Activated CD4-positive, alpha-beta T cell treated with anti-CD3 and anti-CD28 coated beads, Interleukin-2, amount 50 U/mL, for 16 hours (primary cell): ENCODE measurements around the gene STON2.
"Not testable (repeated sequence)": the region's sequence is repeated elsewhere in the genome, so short reads cannot be mapped to it uniquely, and the experiment has no call there.

Experiments used
- DNase-seq: peaks from one replicate; pipeline ENCODE4 v3.0.0-alpha.2; 2020

Gene STON2, protein sequence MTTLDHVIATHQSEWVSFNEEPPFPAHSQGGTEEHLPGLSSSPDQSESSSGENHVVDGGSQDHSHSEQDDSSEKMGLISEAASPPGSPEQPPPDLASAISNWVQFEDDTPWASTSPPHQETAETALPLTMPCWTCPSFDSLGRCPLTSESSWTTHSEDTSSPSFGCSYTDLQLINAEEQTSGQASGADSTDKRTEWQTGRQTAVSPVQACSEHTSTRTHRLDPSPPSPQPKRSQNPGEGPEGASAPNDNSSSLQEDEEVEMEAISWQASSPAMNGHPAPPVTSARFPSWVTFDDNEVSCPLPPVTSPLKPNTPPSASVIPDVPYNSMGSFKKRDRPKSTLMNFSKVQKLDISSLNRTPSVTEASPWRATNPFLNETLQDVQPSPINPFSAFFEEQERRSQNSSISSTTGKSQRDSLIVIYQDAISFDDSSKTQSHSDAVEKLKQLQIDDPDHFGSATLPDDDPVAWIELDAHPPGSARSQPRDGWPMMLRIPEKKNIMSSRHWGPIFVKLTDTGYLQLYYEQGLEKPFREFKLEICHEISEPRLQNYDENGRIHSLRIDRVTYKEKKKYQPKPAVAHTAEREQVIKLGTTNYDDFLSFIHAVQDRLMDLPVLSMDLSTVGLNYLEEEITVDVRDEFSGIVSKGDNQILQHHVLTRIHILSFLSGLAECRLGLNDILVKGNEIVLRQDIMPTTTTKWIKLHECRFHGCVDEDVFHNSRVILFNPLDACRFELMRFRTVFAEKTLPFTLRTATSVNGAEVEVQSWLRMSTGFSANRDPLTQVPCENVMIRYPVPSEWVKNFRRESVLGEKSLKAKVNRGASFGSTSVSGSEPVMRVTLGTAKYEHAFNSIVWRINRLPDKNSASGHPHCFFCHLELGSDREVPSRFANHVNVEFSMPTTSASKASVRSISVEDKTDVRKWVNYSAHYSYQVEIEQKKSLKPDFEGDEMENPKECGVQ

DNA sequence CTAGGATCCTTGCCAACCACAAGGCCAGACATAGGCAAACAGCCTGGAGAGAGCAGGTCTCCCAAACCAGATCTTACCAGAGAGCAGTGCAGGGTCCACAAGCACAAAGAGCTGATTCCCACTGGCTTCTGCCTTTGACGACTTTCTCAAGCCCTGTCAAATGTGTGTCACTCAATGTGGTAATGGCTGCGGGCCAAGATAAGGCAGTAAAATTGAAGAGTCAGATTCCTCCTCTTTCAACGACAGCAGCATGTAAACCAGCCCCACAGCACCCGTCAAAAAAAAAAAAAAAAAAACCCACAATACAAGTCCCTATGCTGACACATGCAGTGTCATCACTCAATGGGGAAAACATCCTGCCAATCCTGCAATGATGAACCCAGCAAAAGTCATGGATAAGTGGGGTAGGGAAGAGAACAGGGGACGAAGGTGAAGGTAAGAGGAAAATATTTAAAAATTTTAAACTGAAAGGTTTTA, at the start of gene STON2:
STON2 (minus strand) TSS at position 123 of the 477 bp plus-strand sequence. CDS start 1,942 bp downstream, outside the sequence.
- peak; percentile 31 for DNase-seq

DNA sequence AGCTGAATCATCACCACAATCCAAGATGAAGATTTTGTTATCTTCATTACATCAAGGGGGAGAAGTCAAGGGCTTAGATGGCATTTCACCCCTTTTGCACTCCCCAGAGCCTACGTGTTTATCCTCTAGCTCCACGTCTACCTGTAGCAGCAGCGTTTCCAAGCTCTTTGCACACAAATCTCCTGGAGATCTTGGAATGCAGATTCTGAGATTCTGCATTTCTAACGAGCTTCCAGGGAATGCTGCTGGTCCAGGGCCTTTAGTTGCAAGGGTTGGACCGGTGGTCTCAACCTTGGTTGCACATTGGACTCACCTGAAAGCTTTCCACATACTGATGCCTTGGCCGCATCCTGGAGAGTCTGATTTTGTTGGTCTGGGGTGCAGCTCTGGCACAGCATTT, 49.5 kb upstream of the STON2 start:
- no peak for DNase-seq

DNA sequence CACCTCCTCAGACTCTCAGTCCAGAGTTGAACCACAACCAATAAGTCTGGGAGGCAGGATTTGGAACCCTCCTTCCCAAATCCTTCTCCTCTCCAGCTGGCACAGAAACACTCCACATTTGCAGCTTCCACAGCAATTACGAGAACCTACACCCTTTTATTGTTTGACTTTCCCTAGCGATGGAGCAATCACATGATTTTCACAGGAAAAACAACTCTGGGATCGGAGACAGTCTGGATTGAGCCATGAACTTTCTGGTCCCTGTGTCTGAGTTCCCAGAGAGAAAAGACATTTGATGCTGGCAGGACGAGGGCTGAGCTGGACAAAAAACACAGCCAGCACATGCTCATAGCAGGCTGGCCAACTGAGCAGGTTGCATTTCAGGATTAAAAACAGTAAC, 49.0 kb upstream of the STON2 start:
- no peak for DNase-seq

DNA sequence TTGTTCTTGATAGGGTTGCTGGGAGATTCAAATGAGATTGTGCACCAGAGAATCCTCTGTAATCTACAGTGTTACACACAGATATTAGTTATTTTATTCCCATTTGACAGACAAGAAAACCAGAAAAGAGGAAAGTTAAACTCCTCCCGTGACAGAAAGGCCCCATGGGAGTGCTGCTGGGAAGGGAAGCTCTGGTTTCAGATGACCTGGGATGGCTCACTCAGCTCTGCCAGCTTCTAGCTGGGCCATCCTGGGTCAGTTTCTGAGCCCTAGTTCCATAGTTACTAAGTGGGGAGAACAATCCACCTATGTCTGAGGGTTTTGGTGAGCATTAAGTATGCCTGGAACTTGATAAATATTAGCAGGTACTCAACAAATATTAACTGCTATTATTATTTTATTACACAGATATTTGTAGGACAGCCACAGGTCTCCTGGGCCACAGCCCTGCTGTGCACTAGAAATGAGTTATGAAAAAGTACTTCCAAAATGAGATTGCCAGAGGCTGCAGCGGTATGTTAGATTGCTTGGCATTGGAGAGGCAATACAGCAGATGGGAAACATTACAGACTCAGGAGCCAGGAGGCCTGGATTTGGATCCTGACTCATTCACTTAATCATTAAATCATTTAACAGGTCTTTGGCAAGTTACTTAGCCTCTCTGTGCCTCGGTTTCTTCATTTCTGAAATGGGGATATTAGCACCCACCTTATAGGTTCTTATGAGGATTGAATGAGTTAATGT, 47.1 kb upstream of the STON2 start:
- no peak for DNase-seq

DNA sequence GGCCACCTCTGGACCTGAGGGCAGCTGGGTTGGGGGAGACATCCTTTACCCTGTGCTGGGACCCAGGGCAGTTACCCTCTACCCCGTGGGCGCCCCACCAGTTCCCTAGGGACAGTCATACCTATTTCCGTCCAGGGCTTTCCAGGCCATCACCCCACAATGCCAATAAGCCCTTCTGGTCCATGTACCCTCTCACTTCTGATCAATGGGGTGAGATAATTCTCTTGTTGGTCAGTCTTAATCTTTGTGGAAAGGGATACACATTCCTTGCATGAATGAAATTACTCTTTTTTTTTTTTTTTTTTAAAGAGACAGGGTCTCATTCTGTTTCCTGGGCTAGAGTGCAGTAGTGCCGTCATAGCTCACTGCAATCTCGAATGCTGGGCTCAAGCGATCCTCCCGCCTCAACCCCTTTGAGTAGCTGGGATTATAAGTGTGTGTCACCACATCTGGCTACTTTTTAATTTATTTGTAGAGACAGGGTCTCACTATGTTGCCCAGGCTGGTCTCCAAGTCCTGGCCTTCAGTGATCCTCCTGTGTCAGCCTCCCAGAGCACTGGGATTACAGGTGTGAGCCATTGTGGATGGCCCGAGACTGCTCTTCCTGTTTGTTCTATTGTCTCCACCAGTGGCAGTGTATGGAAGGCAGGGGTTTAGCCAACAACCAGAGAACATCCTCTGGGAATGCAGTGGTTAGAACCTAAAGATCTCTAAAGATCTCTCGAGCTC, 46.3 kb upstream of the STON2 start:
- no peak for DNase-seq

DNA sequence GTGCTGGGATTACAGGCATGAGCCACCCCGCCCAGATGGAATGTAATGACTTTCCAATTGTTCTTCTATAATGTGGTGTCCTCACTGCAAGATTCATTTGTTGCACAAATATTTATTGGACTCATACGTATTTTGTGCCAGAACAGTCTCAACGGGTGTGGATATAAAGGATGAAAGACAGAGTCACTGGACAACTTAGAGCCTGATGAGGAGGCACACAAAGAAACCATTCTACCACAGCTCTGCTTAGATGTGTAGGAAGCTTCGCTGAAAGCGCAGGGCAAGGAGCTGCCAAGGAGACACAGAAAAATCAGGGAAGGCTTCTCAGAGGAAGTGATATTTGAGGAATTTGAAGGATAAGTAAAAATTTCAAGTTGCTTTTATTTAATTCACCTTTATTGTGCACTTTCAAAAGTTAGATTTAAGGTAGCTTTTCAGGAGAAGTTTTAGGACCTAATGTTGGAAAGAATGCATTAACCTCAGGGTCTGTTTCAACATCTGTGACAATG, 41.6 kb upstream of the STON2 start:
- DNase-seq, result no peak

DNA sequence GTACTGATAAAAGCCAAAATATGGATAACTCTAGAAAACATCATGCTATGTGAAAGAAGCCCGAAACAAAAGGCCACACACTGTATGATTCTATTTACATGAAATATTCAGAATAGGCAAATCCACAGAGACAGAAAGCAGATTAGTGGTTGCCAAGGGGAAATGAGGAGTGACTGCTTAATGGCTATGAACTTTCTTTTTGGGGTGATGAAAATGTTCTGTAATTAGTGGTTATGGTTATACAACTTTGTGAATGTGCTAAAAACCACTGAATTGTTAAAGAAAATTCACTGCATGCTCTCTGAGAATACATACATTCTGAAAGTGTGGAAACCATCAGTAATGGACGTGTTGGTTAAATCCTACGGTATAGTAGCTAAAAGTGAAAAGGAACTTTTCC, 39.9 kb upstream of the STON2 start:
- DNase-seq, result no peak

DNA sequence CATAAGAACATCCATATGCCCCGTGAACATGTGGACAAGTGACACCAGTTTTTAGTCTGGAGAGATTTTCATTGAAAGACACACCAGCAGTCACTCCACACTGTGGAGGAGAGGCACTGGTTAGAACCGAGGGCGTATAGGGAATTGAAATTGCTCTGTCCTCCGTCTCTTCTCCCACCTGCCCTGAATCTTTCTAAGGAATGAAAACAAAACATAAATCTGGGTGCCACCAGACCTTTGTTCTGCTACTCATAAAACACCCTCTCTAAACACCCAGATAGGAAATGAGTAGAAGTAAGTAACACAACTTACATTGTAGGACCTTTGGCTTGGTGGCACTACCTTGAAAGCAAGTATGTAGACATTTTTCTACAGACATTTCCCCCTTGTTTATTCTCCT, 37.1 kb upstream of the STON2 start:
- DNase-seq, result no peak

DNA sequence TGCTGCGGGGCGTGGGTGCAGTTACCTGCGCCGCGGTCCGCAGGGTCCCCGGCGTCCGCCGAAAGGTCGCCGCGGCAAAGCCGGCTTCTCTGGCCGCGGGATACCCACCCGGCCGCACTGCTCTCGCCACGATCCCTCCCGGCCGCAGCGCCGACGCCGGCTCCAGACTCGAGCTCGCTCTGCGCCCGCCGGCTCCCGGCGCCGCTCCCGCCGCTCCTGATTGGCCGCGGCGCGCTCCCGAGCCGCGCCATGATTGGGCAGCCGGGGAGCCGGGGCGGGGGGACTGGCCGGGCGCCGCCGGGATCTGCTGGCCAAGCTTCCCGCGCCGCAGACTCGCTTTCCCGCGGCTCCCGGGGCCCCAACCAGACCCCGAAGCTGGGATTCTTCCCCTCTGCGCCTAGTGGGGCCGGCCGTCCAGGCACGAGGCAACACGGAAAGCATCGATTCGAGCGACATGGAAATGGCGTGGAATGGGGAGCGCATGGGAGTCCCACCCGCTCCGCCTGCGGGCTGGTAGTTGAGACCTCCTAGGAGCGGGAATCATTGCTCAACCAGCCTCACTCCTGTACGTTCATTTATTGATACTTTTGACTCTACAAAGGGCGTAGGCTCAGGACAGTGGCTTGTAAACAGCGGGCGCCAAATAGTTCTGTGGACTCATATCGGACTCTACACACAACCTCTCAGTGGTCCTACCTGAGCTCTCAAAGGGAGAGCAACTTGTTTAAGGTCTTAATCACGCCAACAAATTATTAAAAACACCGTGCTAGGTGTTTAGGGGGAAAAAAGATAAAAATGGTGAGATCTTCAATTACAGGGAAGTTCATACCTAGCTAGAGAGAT, 36.4 kb upstream of the STON2 start:
- DNase-seq, result peak; percentile 35

DNA sequence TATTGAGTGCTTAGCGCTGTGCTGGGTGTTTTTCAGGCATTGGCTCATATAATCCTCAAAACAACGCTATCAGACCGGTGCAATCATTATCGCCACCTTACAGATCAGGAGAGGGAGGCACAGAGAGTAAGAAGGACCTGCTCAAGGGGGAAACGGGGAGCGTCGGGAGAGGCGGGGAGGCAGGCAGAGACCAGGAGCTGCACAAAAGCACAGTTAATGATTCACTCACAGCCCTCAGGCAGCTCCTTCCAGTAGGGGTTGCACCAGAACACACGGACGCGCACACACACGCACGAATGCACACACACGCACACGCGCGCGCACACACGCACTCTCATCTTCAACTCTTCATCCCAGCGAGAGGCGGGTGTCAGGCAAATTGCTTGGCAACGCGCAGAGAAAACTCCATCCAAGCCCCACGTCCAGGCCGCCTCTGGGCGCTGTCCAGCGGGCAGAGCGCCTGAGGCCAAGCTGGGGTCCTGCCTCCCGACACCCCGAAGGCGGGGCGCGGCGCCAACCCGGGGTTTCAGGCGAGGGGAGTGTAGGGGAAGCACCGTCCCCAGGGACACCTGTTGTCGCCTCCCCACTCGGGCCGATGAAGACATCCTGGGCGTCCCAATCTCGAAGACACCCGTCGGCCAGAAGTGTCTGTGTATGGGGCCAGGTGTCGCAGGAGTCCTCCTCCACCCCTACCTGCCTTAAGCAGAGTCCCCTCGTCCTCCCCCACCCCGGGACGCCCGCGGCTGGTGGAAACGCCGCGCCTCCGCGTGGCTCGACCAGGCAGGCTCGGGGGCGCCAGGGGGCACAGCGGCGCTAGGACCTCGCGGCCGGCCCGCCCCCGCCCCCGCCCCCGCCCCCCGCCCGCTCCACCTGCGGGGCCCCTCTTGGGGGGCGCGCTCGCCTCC, 35.5 kb upstream of the STON2 start:
- peak; percentile 2 for DNase-seq

DNA sequence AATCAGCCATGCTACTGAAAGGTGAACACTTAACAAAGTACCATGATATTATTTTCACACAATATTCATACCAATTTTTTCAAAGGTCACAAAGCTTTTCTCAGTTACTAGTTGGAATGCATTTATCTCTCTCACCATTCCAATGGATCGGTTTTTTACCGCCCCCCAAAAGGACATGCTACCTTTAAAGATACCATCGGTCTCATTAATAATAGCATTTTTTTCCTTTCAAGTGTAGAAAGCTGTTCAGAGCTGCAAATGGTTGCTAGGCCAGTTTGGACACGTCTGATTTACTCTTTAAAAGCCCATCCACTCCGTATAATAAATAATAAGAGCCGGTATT, 34.9 kb upstream of the STON2 start:
- DNase-seq, result no peak

DNA sequence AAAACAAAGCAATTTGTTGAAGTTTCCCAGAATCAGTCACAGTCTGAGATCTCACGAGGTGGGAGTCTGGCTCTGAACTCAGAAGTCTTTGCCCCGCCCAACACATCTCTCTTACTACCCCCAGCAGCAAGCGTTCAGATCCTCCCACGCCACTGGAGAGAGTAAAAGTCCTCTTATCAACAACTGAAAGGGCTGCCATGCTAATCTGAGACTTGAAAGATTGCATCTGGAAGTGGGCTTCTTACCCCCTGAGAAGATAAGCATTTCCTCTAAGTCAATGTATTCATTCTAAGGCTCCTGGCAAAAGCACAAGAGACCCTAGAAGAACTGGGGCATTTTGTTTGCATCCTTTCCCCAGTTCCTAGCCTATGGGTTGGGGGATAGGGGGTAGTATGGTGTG, 34.1 kb upstream of the STON2 start:
- no peak for DNase-seq

DNA sequence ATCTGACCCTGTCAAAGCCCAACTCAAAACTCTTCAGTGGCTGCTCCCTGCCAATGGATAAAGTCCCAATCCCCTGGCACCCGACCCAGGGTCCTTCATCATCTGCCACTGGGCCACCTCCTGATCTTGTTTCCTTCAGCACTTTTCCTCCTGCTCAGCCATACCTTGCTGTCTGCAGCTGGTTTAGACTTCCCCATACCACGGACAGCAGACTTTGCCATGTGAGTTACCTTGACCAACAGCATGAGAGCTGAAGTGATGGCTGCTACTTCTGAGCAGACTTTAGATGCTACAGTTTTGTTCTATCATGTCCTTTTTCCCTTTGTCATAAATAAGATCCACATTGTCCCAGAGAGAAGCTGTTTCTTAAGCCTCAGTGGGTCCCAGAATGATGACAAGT, 33.3 kb upstream of the STON2 start:
- no peak for DNase-seq

DNA sequence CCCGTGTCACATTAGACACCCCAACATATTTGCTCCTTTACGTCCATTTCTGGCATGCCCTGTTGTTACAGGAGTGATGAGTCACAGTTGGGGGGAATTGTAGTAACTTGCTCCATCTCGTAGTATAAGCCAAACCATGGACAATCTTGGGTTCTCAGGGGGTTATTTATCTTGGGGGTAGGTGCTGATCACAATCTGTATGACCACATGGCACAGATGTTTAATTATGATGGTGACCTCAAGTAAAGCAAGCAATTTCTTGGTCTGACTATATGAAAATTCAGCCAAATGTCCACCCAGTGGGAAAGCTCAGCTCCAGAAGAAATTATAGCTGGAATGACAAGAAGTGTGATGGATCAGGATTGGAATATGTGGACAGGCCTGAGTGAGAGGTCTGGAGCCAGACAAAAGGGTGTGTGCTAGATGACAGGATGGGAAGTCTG, 32.1 kb upstream of the STON2 start:
- DNase-seq, result no peak

DNA sequence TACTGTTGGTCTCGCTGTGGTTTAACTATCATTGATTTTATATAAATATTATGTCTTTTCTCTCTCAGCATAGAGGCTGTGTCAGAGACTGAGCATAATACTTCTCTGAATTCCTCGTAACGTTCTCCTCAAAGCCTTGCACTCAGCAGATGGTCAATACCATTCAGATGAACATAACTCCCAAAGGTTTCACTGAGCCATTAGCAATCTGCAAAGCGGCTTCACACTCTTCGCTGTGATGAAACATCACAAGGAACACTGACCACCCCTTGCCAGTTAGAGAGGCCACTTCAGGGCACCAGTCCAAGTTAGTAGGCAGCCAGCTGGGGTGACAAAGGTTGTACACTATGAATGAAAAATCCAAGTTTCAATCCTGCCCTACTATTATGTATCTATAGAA, 30.1 kb upstream of the STON2 start:
- DNase-seq, result no peak

DNA sequence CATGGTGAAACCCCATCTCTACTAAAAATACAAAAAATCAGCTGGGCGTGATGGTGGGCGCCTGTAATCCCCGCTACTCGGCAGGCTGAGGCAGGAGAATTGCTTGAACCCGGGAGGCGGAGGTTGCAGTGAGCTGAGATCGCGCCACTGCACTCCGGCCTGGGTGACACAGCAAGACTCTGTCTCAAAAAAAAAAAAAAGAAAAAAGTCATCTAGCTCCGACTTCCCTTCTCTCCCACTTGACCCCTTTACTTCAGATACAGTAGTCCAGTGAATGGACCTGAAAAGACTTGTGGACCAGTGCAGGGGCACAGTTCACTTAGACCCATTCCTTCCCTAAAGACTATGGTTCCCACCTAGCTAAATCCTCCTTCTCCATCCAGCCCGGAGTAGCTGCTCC, 29.6 kb upstream of the STON2 start:
- DNase-seq, result not testable (repeated sequence)

DNA sequence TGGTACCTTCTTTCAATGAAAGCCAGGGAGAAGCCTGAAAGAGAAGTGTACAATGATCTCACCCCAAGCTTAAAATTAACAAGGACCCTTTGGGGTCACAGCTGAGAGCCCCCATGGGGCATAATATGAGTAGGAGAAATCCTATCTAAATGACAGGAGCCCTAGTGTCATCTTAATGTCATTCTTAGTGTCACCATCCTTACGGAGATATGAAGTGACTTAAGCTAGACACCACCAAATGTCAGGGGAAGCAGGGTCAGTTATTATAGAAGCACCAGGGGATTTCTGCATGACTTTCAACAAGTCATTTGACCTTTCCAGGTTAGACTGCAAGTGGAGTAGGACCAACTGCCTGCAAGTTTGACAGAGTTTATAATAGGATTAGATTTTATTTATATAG, 28.9 kb upstream of the STON2 start:
- DNase-seq, result no peak

DNA sequence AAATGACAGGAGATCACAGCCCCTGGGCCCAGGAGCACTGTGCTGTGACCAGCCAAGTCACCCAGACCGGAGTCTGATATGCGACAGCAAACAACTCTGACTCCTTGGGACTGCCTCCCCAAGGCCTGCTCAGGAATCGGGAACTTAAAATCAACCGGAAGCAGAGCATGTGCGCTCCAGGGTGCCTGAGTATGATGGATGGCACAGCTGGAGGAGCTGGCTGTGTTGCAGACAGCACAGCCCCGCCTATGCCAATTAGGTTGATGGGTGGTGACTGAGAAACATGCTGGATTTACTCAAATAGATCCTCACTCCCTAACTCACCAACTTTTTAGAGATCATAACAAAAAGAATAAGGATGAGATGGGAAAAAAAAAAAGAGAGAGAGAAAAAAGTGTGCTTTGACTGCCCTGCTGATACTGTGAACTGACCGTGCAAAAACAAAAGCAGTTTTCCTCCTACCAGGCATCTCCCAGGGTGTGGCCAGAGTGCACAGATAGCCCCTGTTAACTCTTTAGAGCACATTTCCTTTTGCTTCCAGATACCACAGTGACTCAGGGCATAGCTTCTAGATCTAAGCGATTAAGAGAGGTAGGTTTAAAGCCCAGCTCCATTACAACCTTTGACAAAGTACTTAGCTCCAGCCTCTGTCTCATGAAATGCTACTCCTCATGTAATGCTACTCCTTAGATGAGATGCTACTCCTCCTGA, 27.4 kb upstream of the STON2 start:
- DNase-seq, result no peak

DNA sequence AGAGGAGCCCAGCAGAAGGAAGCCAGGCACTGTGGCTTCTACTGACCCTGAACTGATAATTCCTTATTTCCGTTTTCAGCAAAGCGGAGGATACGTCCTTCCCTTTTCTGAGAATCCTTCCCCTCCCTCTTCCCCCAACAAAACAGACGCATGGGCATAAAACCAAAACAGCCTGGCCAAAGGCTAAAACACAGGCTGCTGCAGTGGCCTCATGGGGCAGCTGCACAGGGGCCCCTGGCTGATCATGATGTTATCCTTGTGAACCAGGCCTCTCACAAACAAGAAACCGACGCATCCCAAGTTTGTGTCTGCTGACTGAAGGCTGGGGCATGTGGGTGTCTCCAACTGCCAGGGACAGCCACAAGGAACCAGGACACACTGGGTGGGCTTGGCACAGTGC, 23.4 kb upstream of the STON2 start:
- DNase-seq, result no peak
